Endothelial cell of umbilical vein (primary cell): ENCODE measurements around the gene CAMKMT. TPM values are rescaled to one million over a fixed set of nuclear protein-coding genes. Genes with fewer than 3 reads are reported as not detected.

Source experiments
- BruUV-seq: library from RNA; stranded (reverse); fragments of 400-500 nt; replicated peaks from 2 replicates; lab custom pipeline; 2021; lab: Mats Ljungman, UMichigan
- CTCF ChIA-PET: fragments of 300-600, 350-600 bp; sonication (Branson Sonifier 250); formaldehyde crosslinking; loops from one replicate; lab custom pipeline; 2021; ENCODE audit warnings: antibody characterized with exemption, inconsistent platforms; lab: Charles Lee
- POLR2A ChIA-PET: fragments of 300-600, 350-600 bp; sonication (Branson Sonifier 250); formaldehyde crosslinking; loops from one replicate; lab custom pipeline; 2021; ENCODE audit warnings: antibody characterized with exemption, inconsistent platforms; lab: Charles Lee
- DNase-seq: peaks from one replicate; pipeline ENCODE4 v3.0.0-alpha.2; 2011; ENCODE audit warnings: low read depth, low spot score
- FAIRE-seq: peaks from 2 replicates; lab custom pipeline; 2011; peaks lifted over from hg19 to GRCh38; lab: Jason Lieb, UNC
- H2AFZ ChIP-seq: 2 replicates; pipeline ENCODE4 v1.6.0; 2012; ENCODE audit warnings: low read depth, low read length, control low read depth, inconsistent platforms
- H3K27ac ChIP-seq: 2 replicates; pipeline ENCODE4 v1.5.1; 2011; ENCODE audit warnings: low read depth, mild to moderate bottlenecking, control low read depth, low read length, moderate library complexity; ENCODE audit not compliant: insufficient read depth
- H3K27me3 ChIP-seq, 2 experiments: 2 replicates each; pipeline versions ENCODE4 v1.6.0 to v1.6.1; 2011; ENCODE audit warnings: low read length in 2 of 2, mixed read lengths in 1 of 2; ENCODE audit not compliant: control insufficient read depth in 2 of 2, insufficient read depth in 2 of 2
- H3K36me3 ChIP-seq, 2 experiments: 2 replicates in 1 of 2; 3 replicates in 1 of 2; pipeline ENCODE4 v1.5.1; 2011; ENCODE audit warnings: low read length in 2 of 2, mild to moderate bottlenecking in 1 of 2, moderate library complexity in 1 of 2; ENCODE audit not compliant: control insufficient read depth in 2 of 2, insufficient read depth in 2 of 2; ENCODE audit errors: extremely low read depth in 1 of 2
- H3K4me1 ChIP-seq: 3 replicates; pipeline ENCODE4 v1.5.1; 2011; ENCODE audit warnings: mild to moderate bottlenecking, low read length; ENCODE audit not compliant: control insufficient read depth, insufficient read depth; ENCODE audit errors: extremely low read depth
- H3K4me2 ChIP-seq: 2 replicates; pipeline ENCODE4 v1.6.1; 2011; ENCODE audit warnings: low read length, control low read depth, mixed read lengths; ENCODE audit not compliant: insufficient read depth
- H3K4me3 ChIP-seq, 3 experiments: fragments of 200-600 bp in 1 of 3; sonication (generic), shearing (Covaris generic) in 1 of 3; replicated peaks in 1 of 3; 2 replicates each; pipeline ENCODE4 v1.5.1; 2011 to 2016; ENCODE audit warnings: control low read depth in 3 of 3, low read length in 3 of 3, mild to moderate bottlenecking in 2 of 3, inconsistent platforms in 1 of 3, low read depth in 1 of 3, moderate library complexity in 1 of 3; ENCODE audit not compliant: insufficient read depth in 1 of 3
- H3K79me2 ChIP-seq: 2 replicates; pipeline ENCODE4 v1.6.0; 2012; ENCODE audit warnings: low read length, inconsistent platforms; ENCODE audit not compliant: control insufficient read depth, insufficient read depth
- H3K9ac ChIP-seq: replicated peaks from 2 replicates; pipeline ENCODE3; 2011; ENCODE audit warnings: low read length, control low read depth; ENCODE audit not compliant: insufficient read depth; ENCODE audit errors: extremely low read depth
- H3K9me1 ChIP-seq: replicated peaks from 3 replicates; pipeline ENCODE4 v1.6.0; 2011; ENCODE audit warnings: mild to moderate bottlenecking, low read length; ENCODE audit not compliant: control insufficient read depth, insufficient read depth; ENCODE audit errors: extremely low read depth
- H3K9me3 ChIP-seq: replicated peaks from 2 replicates; pipeline ENCODE4 v1.5.1; 2012; ENCODE audit warnings: low read length, inconsistent platforms; ENCODE audit not compliant: control insufficient read depth, insufficient read depth
- H4K20me1 ChIP-seq: replicated peaks from 2 replicates; pipeline ENCODE3; 2011; ENCODE audit warnings: mild to moderate bottlenecking, low read length; ENCODE audit not compliant: control insufficient read depth, insufficient read depth; ENCODE audit errors: extremely low read depth
- CTCF ChIP-seq, 2 donors: IDR thresholded peaks; 1 replicate in 1 of 2; 2 replicates in 1 of 2; pipeline ENCODE4 v1.5.1; 2011; ENCODE audit warnings: low read length in 2 of 2, mild to moderate bottlenecking in 2 of 2, moderate library complexity in 2 of 2, control low read depth in 1 of 2, inconsistent platforms in 1 of 2, low read depth in 1 of 2; ENCODE audit not compliant: insufficient read depth in 1 of 2; ENCODE audit errors: extremely low read depth in 1 of 2
- EZH2 ChIP-seq: IDR thresholded peaks from 2 replicates; pipeline ENCODE4 v1.6.1; 2012; ENCODE audit warnings: borderline replicate concordance, low read depth, mild to moderate bottlenecking, moderate library complexity, low read length, inconsistent platforms; ENCODE audit not compliant: severe bottlenecking
- FOS ChIP-seq: IDR thresholded peaks from 2 replicates; pipeline ENCODE4 v1.6.1; 2011; ENCODE audit warnings: mild to moderate bottlenecking, low read length, moderate library complexity, borderline replicate concordance; ENCODE audit not compliant: insufficient read depth
- GATA2 ChIP-seq: IDR thresholded peaks from 2 replicates; pipeline ENCODE4 v1.7.0; 2011; ENCODE audit warnings: low read depth, mild to moderate bottlenecking, moderate library complexity, mixed read lengths, low read length; ENCODE audit not compliant: insufficient read length, insufficient read depth
- JUN ChIP-seq: IDR thresholded peaks from 2 replicates; pipeline ENCODE4 v1.6.1; 2011; ENCODE audit warnings: borderline replicate concordance, low read depth; ENCODE audit not compliant: insufficient read length, insufficient read depth
- MYC ChIP-seq: IDR thresholded peaks from one replicate; pipeline ENCODE4 v1.6.1; 2011; ENCODE audit warnings: mild to moderate bottlenecking, low read depth, low read length
- POLR2A ChIP-seq: IDR thresholded peaks from 2 replicates; pipeline ENCODE4 v1.6.1; 2012; ENCODE audit warnings: low read depth, mild to moderate bottlenecking, control low read depth, low read length
- POLR2AphosphoS5 ChIP-seq: IDR thresholded peaks from 2 replicates; pipeline ENCODE4 v1.6.1; 2012; ENCODE audit warnings: low read depth, mild to moderate bottlenecking, control low read depth, low read length, moderate library complexity; ENCODE audit not compliant: insufficient read depth
- dilution Hi-C: fragments of 300-500 bp; cut with MboI; formaldehyde crosslinking; loops from one replicate; pipeline ENCODE4 v1.15.0; 2019; ENCODE audit warnings: low sequenced_read_pairs; ENCODE audit not compliant: extremely low pct_ligation_motif_present
- intact Hi-C: fragments of 100-400 bp; cut with micrococcal nuclease; formaldehyde crosslinking; loops from one replicate; pipeline ENCODE4 v1.10.0; 2022
- polyA plus RNA-seq, 4 experiments: library from polyadenylated mRNA; depleted of rRNA in 3 of 4; stranded (reverse) in 3 of 4; unstranded in 1 of 4; fragments of >200 nt; gene quantifications; 2 replicates each; pipeline versions ENCODE4 v1.2.1 to v1.2.3, GENCODE V29; 2011 to 2012; ENCODE audit warnings: missing spikeins in 1 of 4
- total RNA-seq: library from RNA; stranded (reverse); gene quantifications from 2 replicates; pipeline ENCODE4 v1.2.3, GENCODE V29; 2021
- TF ChIP-seq, protein P1 (sequence below): IDR thresholded peaks from 2 replicates; pipeline ENCODE4 v1.6.1; 2011; ENCODE audit not compliant: insufficient read depth, insufficient read length

The CAMKMT gene
- total and polyA plus RNA-seq, 2 donors (not counting 3 experiments of a cell fraction or from before 2014, with no cell fraction given), result 4.1 to 10.7 TPM

GRCh38 chr2:44335806-44336538 lies 25.8 kb upstream of the CAMKMT start:
- intact Hi-C loops (no loop called here), dilution Hi-C loops (no loop called here)
- Histone ChIP-seq H3K4me1 (no peaks in the 10 kb centered on the region), H3K9ac (no peak overlapping the region), H3K4me3 (no peak overlapping the region), H3K27me3 (no peaks in the 10 kb centered on the region), H4K20me1 (no peaks in the 10 kb centered on the region), H3K79me2 (no peaks in the 10 kb centered on the region), H3K9me3 (no peaks in the 10 kb centered on the region), H3K9me1 (no peaks in the 10 kb centered on the region), H3K4me2 (no peak overlapping the region), H2AFZ (no peak overlapping the region), H3K36me3 (peaks cover 6 to 7% of the 10 kb centered on the region in 2 experiments), H3K27ac (no peak overlapping the region)
- BruUV-seq, result no TSS peak
- ChIA-PET CTCF (no interaction called here), POLR2A (no interaction called here)
- DNase-seq, result no peak
- FAIRE-seq, result no peak
- TF ChIP-seq MYC (no peak), POLR2A (no peak), GATA2 (no peak), JUN (no peak), FOS (no peak), CTCF (IDR thresholded peaks at IDR 0.05; ENCODE audit: extremely low read depth in 1 of 2, insufficient read depth in 1 of 2, low read depth in 1 of 2, low read length in 2 of 2) (no peak), EZH2 (no peak), POLR2AphosphoS5 (no peak)
- TF ChIP-seq, protein P1, sequence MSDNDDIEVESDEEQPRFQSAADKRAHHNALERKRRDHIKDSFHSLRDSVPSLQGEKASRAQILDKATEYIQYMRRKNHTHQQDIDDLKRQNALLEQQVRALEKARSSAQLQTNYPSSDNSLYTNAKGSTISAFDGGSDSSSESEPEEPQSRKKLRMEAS, result no peak
